Thymus (tissue), 11 donors: ENCODE results near the gene RXRA. TPM values are rescaled to one million over a fixed set of nuclear protein-coding genes. Genes with fewer than 3 reads are reported as not detected.

Experiments used
- DNase-seq, 9 donors: peaks; one replicate each; pipeline ENCODE4 v3.0.0-alpha.2; 2013; ENCODE audit warnings: low spot score in 9 of 9, low read depth in 6 of 9, missing footprints in 1 of 9
- H3K27ac ChIP-seq, 2 donors: one replicate each; pipeline ENCODE4 v1.5.1; 2013; ENCODE audit warnings: control low read depth in 1 of 2, low read depth in 1 of 2, low read length in 1 of 2, mild to moderate bottlenecking in 1 of 2, moderate library complexity in 1 of 2
- H3K27me3 ChIP-seq, 2 donors: one replicate each; pipeline ENCODE4 v1.5.1; 2013; ENCODE audit warnings: low read length in 1 of 2; ENCODE audit not compliant: control insufficient read depth in 2 of 2, insufficient read depth in 1 of 2
- H3K36me3 ChIP-seq, 2 donors: one replicate each; pipeline ENCODE4 v1.5.1; 2013; ENCODE audit warnings: low read length in 1 of 2, mild to moderate bottlenecking in 1 of 2, moderate library complexity in 1 of 2; ENCODE audit not compliant: control insufficient read depth in 2 of 2, insufficient read depth in 2 of 2
- H3K4me1 ChIP-seq, 2 donors: one replicate each; pipeline ENCODE4 v1.5.1; 2013; ENCODE audit warnings: low read length in 2 of 2; ENCODE audit not compliant: control insufficient read depth in 2 of 2, insufficient read depth in 2 of 2
- H3K4me3 ChIP-seq, 2 donors: one replicate each; pipeline ENCODE4 v1.5.1; 2013; ENCODE audit warnings: low read length in 2 of 2, control low read depth in 1 of 2, mild to moderate bottlenecking in 1 of 2
- H3K9me3 ChIP-seq, 2 donors: one replicate each; pipeline ENCODE4 v1.5.1; 2013; ENCODE audit warnings: low read length in 1 of 2, mild to moderate bottlenecking in 1 of 2; ENCODE audit not compliant: control insufficient read depth in 2 of 2, insufficient read depth in 1 of 2
- WGBS: extraction: QIAGEN DNeasy Blood & Tissue Kit; methylation state at CpG from one replicate; pipeline ENCODE4 v1.1.7; 2013; 5-methylcytosine and 5-hydroxymethylcytosine counted together
- polyA plus RNA-seq: library from polyadenylated mRNA; stranded (reverse); fragments of 200-250 nt; gene quantifications from one replicate; pipeline ENCODE4 v1.2.3, GENCODE V29; 2013
- total RNA-seq: library from RNA; stranded (reverse); fragments of 120-200 nt; gene quantifications from one replicate; pipeline ENCODE4 v1.2.4, GENCODE V29; 2013
- donor health status: healthy.

The RXRA gene
- total and polyA plus RNA-seq, 2 donors: 7.0 to 20.4 TPM

DNA sequence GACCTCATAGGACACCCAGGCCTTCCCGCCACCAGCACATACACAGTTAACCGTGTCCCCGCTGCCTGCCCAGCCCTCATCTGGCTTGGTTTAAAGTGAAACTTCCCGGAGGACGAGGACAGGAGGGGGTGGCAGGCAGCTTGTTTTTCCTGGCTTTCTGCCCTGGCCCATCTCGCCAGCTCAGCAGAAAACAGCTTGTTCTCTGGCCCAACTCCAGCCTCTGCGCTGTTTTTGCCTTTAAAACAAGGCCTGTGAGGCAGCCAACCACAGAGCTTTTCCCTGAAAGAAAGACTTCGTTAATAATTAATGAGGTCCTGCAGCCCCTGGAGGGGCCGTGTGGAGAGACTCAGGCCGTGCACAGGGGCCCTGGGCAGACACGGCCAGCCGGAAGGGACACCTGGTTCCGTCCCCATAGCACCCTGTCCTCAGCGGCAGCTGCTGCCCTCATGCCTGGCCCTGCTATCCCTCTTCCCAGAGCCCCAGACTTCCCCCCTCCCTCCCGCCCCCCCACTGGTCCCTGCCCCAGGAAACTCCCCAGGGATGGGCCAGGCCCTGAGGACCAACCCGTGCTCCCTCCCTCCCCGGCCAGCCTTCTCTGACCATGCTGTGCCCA is 108.7 kb downstream of the RXRA start:
- Histone ChIP-seq H3K4me3 (no peak overlapping the region), H3K36me3 (no peaks in the 10 kb centered on the region), H3K27me3 (peaks cover 0 to 4% of the 10 kb centered on the region in 2 donors), H3K27ac (peak overlapping the region; percentile 36 to 47), H3K4me1 (peaks cover 0 to 24% of the 10 kb centered on the region in 2 donors), H3K9me3 (no peaks in the 10 kb centered on the region)
- WGBS: 84% methylated on average over 17 of the region's 17 CpGs
- peak in 3 of 9 donors; percentile 13 to 43 (median 39) for DNase-seq

DNA sequence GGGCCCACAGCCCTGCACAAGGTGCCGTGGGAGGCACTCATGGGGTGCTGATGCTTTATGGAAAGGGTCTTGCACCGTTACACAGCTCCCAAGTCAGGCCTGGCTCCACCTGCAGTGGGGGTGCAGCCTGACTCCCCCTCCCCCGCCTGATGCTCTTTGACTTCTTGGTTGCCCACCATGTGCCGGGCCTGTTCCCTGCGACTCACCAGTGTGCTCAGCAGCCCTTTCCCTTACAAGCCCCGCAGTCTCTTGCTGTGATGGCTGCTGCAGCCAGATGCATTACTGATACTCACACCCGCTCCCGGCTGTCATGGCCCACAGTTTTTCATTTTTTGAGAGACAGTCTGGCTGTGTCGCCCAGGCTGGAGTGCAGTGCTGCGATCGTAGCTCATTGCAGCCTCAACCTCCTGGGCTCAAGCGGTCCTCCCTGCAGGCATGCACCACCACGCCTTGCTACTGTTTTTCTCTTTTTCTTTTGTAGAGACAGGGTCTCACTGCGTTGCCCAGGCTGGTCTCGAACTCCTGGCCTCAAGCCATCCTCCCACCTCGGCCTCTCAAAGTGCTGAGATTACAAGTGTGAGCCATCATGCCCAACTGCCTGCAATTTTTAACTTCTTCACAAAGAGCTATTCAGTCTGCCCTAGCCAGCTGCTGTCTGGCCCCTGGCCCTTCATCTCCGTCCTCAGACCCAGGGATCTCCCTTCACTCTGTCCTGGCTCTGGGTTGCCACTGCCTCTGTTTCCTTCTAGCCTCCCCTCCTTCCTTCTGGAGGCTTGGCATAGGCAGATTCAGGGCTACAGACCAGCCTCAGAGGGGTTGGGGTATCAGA is 109.5 kb downstream of the RXRA start:
- Histone ChIP-seq H3K9me3 (no peaks in the 10 kb centered on the region), H3K27ac (no peak overlapping the region), H3K4me3 (no peak overlapping the region), H3K4me1 (peaks cover 0 to 30% of the 10 kb centered on the region in 2 donors), H3K27me3 (peaks cover 0 to 10% of the 10 kb centered on the region in 2 donors), H3K36me3 (no peaks in the 10 kb centered on the region)
- 94% methylated on average over 17 of the region's 17 CpGs for WGBS
- no peak for DNase-seq

DNA sequence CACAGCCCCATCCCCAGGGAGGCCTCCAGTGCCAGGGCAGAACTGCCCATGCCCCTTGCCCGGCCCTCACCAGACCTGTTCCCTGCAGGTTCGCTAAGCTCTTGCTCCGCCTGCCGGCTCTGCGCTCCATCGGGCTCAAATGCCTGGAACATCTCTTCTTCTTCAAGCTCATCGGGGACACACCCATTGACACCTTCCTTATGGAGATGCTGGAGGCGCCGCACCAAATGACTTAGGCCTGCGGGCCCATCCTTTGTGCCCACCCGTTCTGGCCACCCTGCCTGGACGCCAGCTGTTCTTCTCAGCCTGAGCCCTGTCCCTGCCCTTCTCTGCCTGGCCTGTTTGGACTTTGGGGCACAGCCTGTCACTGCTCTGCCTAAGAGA is 110.1 kb downstream of the RXRA start:
- Histone ChIP-seq H3K27ac (no peak overlapping the region), H3K36me3 (no peaks in the 10 kb centered on the region), H3K4me3 (no peak overlapping the region), H3K4me1 (peaks cover 0 to 24% of the 10 kb centered on the region in 2 donors), H3K9me3 (no peaks in the 10 kb centered on the region), H3K27me3 (peaks cover 0 to 13% of the 10 kb centered on the region in 2 donors)
- DNase-seq: no peak
- WGBS: 93% methylated on average over 12 of the region's 12 CpGs

DNA sequence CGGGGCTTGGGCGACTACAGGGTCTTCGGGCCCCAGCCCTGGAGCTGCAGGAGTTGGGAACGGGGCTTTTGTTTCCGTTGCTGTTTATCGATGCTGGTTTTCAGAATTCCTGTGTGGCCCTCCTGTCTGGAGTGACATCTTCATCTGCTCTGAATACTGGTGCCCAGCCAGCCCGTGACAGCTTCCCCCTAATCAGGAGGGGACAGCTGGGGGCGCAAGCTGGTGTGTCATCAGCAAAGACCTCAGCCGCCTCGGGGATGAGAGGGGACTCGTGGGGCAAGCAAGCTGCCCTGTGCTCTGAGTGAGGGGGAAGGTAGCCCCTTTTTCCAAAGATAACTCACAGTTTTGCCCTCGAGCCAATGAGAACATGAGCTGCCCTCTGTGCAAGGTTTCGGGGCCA is 110.7 kb downstream of the RXRA start:
- 95% methylated on average over 13 of the region's 13 CpGs for WGBS
- Histone ChIP-seq H3K9me3 (no peaks in the 10 kb centered on the region), H3K4me1 (peaks cover 0 to 26% of the 10 kb centered on the region in 2 donors), H3K4me3 (no peak overlapping the region), H3K36me3 (no peaks in the 10 kb centered on the region), H3K27ac (no peak overlapping the region), H3K27me3 (peaks cover 1 to 17% of the 10 kb centered on the region in 2 donors)
- no peak for DNase-seq

DNA sequence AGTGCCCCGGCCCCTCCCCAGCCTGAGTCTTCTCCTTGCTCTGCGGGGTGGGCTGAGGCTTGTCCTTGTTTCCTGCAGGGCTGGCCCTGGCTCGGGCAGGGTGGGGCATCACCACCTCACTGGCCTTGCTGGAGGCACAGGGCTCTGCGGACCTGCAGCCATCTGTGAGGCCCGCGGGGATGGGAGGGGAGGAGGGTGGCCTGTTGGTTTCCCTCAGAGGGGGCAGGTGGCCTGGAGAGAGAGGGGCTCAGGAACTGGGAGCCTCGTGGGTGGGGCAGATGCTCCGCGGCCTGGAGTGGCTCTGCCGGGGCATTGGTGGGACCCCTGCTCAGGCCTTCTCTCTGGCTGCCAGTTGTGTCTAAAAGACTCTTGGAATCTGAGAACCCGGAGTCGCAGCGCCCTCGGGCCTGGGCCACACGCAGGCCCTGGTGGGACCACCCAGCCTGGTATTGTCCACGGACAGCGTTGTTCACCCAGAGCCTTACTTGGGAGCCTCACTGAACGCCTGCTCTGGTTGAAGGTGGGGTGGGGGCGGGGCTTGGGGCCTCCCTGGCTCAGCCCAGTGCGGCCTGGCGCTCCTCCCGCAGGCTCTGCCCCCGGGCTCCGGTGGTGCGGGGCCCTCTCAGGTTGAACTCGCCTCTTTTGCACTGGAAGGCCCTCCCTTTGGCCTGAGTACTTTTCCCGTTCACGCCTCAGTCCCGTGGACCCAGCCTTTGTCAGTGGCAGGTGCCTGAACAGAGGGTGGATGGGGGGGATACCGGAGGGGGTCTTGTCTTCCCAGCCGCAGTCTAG is 111.3 kb downstream of the RXRA start:
- 94% methylated on average over 31 of the region's 31 CpGs for WGBS

DNA sequence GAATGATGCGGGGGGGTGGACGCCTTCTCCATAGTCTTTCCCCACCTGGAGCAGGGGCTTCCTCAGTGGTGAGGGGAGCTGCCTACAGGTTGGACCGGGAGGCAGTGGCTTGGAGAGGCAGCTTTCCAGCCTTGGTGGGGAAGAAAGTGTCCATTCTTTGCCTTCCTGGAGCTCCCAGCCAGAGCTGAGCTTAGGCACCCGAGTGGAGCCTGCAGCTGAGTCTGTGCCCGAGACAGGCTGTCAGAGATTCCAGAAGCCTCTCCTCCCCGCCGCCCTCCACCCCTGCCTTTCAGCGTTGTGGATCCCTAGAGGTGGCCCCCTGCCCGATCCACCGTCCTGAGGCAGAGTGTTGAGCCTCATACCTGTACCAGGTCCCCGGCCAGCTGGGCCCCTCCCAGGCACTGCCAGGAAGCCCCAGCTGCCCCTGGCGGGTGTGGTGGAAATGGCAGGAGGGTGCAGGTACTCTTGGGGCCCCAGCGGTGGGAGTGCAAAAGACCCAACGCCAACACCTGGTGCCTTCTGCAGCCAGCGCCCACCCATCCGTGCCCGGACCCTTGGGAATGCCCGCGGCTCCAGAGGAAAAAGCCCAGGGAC is 112.0 kb downstream of the RXRA start:
- Histone ChIP-seq H3K4me1 (peaks cover 5 to 35% of the 10 kb centered on the region in 2 donors), H3K27me3 (peaks cover 6 to 29% of the 10 kb centered on the region in 2 donors), H3K36me3 (no peaks in the 10 kb centered on the region), H3K4me3 (no peak overlapping the region), H3K9me3 (no peaks in the 10 kb centered on the region), H3K27ac (no peak overlapping the region)
- 96% methylated on average over 19 of the region's 19 CpGs for WGBS
- no peak for DNase-seq

More for the DNA sequence above, 111.3 kb downstream of the RXRA start:
- no peak for DNase-seq
- Histone ChIP-seq H3K4me1 (peaks cover 0 to 29% of the 10 kb centered on the region in 2 donors), H3K4me3 (no peak overlapping the region), H3K36me3 (no peaks in the 10 kb centered on the region), H3K27me3 (peaks cover 3 to 23% of the 10 kb centered on the region in 2 donors), H3K9me3 (no peaks in the 10 kb centered on the region), H3K27ac (no peak overlapping the region)

DNA sequence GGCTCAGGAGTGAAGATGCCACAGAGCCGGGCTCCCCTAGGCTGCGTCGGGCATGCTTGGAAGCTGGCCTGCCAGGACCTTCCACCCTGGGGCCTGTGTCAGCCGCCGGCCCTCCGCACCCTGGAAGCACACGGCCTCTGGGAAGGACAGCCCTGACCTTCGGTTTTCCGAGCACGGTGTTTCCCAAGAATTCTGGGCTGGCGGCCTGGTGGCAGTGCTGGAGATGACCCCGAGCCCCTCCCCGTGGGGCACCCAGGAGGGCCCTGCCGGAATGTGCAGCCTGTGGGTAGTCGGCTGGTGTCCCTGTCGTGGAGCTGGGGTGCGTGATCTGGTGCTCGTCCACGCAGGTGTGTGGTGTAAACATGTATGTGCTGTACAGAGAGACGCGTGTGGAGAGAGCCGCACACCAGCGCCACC is 113.1 kb downstream of the RXRA start:
- Histone ChIP-seq H3K36me3 (no peaks in the 10 kb centered on the region), H3K27me3 (peaks cover 6 to 29% of the 10 kb centered on the region in 2 donors), H3K4me1 (peaks cover 10 to 43% of the 10 kb centered on the region in 2 donors), H3K4me3 (no peak overlapping the region), H3K9me3 (no peaks in the 10 kb centered on the region), H3K27ac (no peak overlapping the region)
- WGBS: 98% methylated on average over 23 of the region's 23 CpGs
- no peak for DNase-seq

DNA sequence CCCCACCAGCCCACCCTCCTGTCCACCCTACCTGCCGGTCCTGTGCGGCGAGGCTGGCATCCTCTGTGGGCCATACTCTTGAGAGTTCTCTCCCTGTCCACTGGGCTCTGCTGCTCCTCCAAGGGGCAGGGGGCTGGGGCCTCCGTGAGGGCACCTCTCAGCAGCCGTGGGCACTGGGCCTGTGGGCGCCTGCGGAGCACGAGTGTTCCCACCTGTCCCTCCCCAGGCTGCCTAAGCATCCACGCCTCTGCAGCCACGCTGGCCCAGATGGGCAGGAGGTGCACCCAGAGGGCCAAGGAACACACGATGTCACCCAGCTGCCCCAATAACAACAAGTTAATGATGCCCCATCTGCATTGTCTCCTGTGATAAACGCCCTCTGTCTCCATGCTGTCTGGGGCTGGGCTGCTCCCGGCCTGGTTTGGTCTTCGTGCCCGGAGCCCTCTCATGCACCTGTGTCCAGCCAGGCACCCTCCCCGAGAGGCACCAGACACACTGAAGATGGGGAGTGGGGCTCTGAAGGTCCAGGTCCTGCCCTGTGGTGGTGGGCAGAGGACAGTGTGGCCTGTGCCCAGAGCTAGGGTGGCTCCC is 114.5 kb downstream of the RXRA start:
- H3K36me3 ChIP-seq: no peaks in the 10 kb centered on the region
- H3K27me3 ChIP-seq: peaks cover 6 to 29% of the 10 kb centered on the region in 2 donors
- 88% methylated on average over 16 of the region's 16 CpGs for WGBS
- no peak overlapping the region for H3K27ac ChIP-seq
- no peaks in the 10 kb centered on the region for H3K9me3 ChIP-seq
- H3K4me3 ChIP-seq: no peak overlapping the region
- peaks cover 10 to 39% of the 10 kb centered on the region in 2 donors for H3K4me1 ChIP-seq
- no peak for DNase-seq
